ENCODE measurements around the gene ARHGAP6. TPM values are rescaled to one million over a fixed set of nuclear protein-coding genes. Genes with fewer than 3 reads are reported as not detected.

Gene ARHGAP6
- total RNA-seq, 1 experiment from 2014 or later, result 0.50 TPM

GRCh38 chrX:11698702-11699101 is 33.0 kb upstream of the ARHGAP6 start:
- TF ChIP-seq CTCF (IDR thresholded peaks at IDR 0.05; ENCODE audit: insufficient read depth in 1 of 2, low read depth in 1 of 2, low read length in 1 of 2, severe bottlenecking in 1 of 2, unreplicated experiment in 1 of 2), result no peak
- Histone ChIP-seq H3K9me3 (no peaks in the 10 kb centered on the region), H3K27me3 (replicated peaks; ENCODE audit: control insufficient read depth, insufficient read depth, low read length) (no peaks in the 10 kb centered on the region), H3K4me1 (no peaks in the 10 kb centered on the region), H3K36me3 (ENCODE audit: control insufficient read depth, insufficient read depth, low read length) (no peaks in the 10 kb centered on the region), H3K4me3 (ENCODE audit: low read depth, low read length) (no peak overlapping the region)
- H3K27me3 Mint-ChIP-seq (ENCODE audit: insufficient read depth, unreplicated experiment), result peaks cover 10% of the 10 kb centered on the region
- H3K9me3 Mint-ChIP-seq (ENCODE audit: unreplicated experiment), result no peaks in the 10 kb centered on the region
- intact Hi-C loops (cut with micrococcal nuclease; ENCODE audit: unreplicated experiment), result no loop called here
- CTCF ChIA-PET, result no interaction called here
- H3K4me1 Mint-ChIP-seq (ENCODE audit: low read depth, unreplicated experiment), result no peaks in the 10 kb centered on the region
- no peak for DNase-seq
- H3K4me3 Mint-ChIP-seq (ENCODE audit: unreplicated experiment), result no peak overlapping the region
- no TSS peak for BruUV-seq (replicated peaks)
- no peaks in the 10 kb centered on the region for H3K36me3 Mint-ChIP-seq (ENCODE audit: insufficient read depth, unreplicated experiment)
- POLR2A ChIA-PET, result no interaction called here
- no peak overlapping the region for H3K27ac Mint-ChIP-seq (ENCODE audit: unreplicated experiment)

- no peak for TF ChIP-seq CTCF (IDR thresholded peaks at IDR 0.05; ENCODE audit: insufficient read depth in 1 of 2, low read depth in 1 of 2, low read length in 1 of 2, severe bottlenecking in 1 of 2, unreplicated experiment in 1 of 2)
- no peaks in the 10 kb centered on the region for H3K4me1 Mint-ChIP-seq (ENCODE audit: low read depth, unreplicated experiment)
- ChIA-PET CTCF (no interaction called here), POLR2A (no interaction called here)
- Histone ChIP-seq H3K4me3 (ENCODE audit: low read depth, low read length) (no peak overlapping the region), H3K27me3 (replicated peaks; ENCODE audit: control insufficient read depth, insufficient read depth, low read length) (no peaks in the 10 kb centered on the region), H3K4me1 (no peaks in the 10 kb centered on the region), H3K36me3 (ENCODE audit: control insufficient read depth, insufficient read depth, low read length) (no peaks in the 10 kb centered on the region), H3K9me3 (no peaks in the 10 kb centered on the region)
- no peaks in the 10 kb centered on the region for H3K36me3 Mint-ChIP-seq (ENCODE audit: insufficient read depth, unreplicated experiment)
- H3K27me3 Mint-ChIP-seq (ENCODE audit: insufficient read depth, unreplicated experiment), result peaks cover 4% of the 10 kb centered on the region
- no TSS peak for BruUV-seq (replicated peaks)
- DNase-seq, result no peak
- H3K27ac Mint-ChIP-seq (ENCODE audit: unreplicated experiment), result no peak overlapping the region
- H3K4me3 Mint-ChIP-seq (ENCODE audit: unreplicated experiment), result no peak overlapping the region
- intact Hi-C loops (cut with micrococcal nuclease; ENCODE audit: unreplicated experiment), result no loop called here
- H3K9me3 Mint-ChIP-seq (ENCODE audit: unreplicated experiment), result no peaks in the 10 kb centered on the region
Observed at GRCh38 chrX:11688201-11688600, 22.5 kb upstream of the ARHGAP6 start.

GRCh38 chrX:11687157-11687556 is 21.4 kb upstream of the ARHGAP6 start:
- DNase-seq, result no peak
- CTCF ChIA-PET, result no interaction called here
- no peak for TF ChIP-seq CTCF (IDR thresholded peaks at IDR 0.05; ENCODE audit: insufficient read depth in 1 of 2, low read depth in 1 of 2, low read length in 1 of 2, severe bottlenecking in 1 of 2, unreplicated experiment in 1 of 2)
- no peaks in the 10 kb centered on the region for H3K9me3 Mint-ChIP-seq (ENCODE audit: unreplicated experiment)
- no peaks in the 10 kb centered on the region for H3K36me3 Mint-ChIP-seq (ENCODE audit: insufficient read depth, unreplicated experiment)
- Histone ChIP-seq H3K27me3 (replicated peaks; ENCODE audit: control insufficient read depth, insufficient read depth, low read length) (no peaks in the 10 kb centered on the region), H3K9me3 (no peaks in the 10 kb centered on the region), H3K4me3 (ENCODE audit: low read depth, low read length) (no peak overlapping the region), H3K4me1 (no peaks in the 10 kb centered on the region), H3K36me3 (ENCODE audit: control insufficient read depth, insufficient read depth, low read length) (no peaks in the 10 kb centered on the region)
- no peaks in the 10 kb centered on the region for H3K4me1 Mint-ChIP-seq (ENCODE audit: low read depth, unreplicated experiment)
- H3K27ac Mint-ChIP-seq (ENCODE audit: unreplicated experiment), result no peak overlapping the region
- POLR2A ChIA-PET, result no interaction called here
- H3K4me3 Mint-ChIP-seq (ENCODE audit: unreplicated experiment), result no peak overlapping the region
- H3K27me3 Mint-ChIP-seq (ENCODE audit: insufficient read depth, unreplicated experiment), result no peaks in the 10 kb centered on the region
- intact Hi-C loops (cut with micrococcal nuclease; ENCODE audit: unreplicated experiment), result no loop called here
- BruUV-seq (replicated peaks), result no TSS peak
